H9 (cell line): ENCODE results near the gene PDCD6IP. TPM values are rescaled to one million over a fixed set of nuclear protein-coding genes. Genes with fewer than 3 reads are reported as not detected.

Source experiments
- DNase-seq: peaks from one replicate; pipeline ENCODE4 v3.0.0-alpha.2; 2017
- H2AFZ ChIP-seq: one replicate; pipeline ENCODE4 v1.6.1; 2013; ENCODE audit warnings: mild to moderate bottlenecking, low read length, control low read depth, moderate library complexity
- H2AK5ac ChIP-seq: 2 replicates; pipeline ENCODE4 v1.6.1; 2013; ENCODE audit warnings: low read length, control low read depth, mixed read lengths; ENCODE audit not compliant: insufficient read length
- H2BK120ac ChIP-seq: one replicate; pipeline ENCODE4 v1.6.1; 2013; ENCODE audit warnings: low read depth, mild to moderate bottlenecking, low read length, control low read depth, inconsistent platforms; ENCODE audit not compliant: poor library complexity, severe bottlenecking
- H2BK12ac ChIP-seq: 2 replicates; pipeline ENCODE4 v1.6.1; 2013; ENCODE audit warnings: low read length, control low read depth, mixed read lengths, low read depth; ENCODE audit not compliant: insufficient read length
- H2BK15ac ChIP-seq: 2 replicates; pipeline ENCODE4 v1.6.1; 2013; ENCODE audit warnings: low read depth, low read length, control low read depth
- H2BK20ac ChIP-seq: one replicate; pipeline ENCODE4 v1.6.1; 2013; ENCODE audit warnings: low read depth, mild to moderate bottlenecking, low read length, control low read depth, inconsistent platforms; ENCODE audit not compliant: poor library complexity, severe bottlenecking
- H2BK5ac ChIP-seq: 2 replicates; pipeline ENCODE4 v1.6.1; 2013; ENCODE audit warnings: low read length, control low read depth, mixed read lengths; ENCODE audit not compliant: insufficient read length
- H3K14ac ChIP-seq: 2 replicates; pipeline ENCODE4 v1.6.1; 2013; ENCODE audit warnings: low read length, control low read depth; ENCODE audit not compliant: insufficient read depth
- H3K18ac ChIP-seq: 2 replicates; pipeline ENCODE4 v1.6.1; 2013; ENCODE audit warnings: low read depth, mild to moderate bottlenecking, mixed read lengths, low read length, control low read depth; ENCODE audit not compliant: insufficient read length
- H3K23ac ChIP-seq: 2 replicates; pipeline ENCODE4 v1.6.1; 2013; ENCODE audit warnings: low read length, control low read depth, mixed read lengths, low read depth; ENCODE audit not compliant: insufficient read length
- H3K23me2 ChIP-seq: 2 replicates; pipeline ENCODE4 v1.6.1; 2013; ENCODE audit warnings: low read depth, mild to moderate bottlenecking, mixed read lengths, low read length, control low read depth; ENCODE audit not compliant: insufficient read length, poor library complexity, severe bottlenecking
- H3K27ac ChIP-seq: 2 replicates; pipeline ENCODE4 v1.5.1; 2013; ENCODE audit warnings: low read length, control low read depth, mixed read lengths, low read depth; ENCODE audit not compliant: insufficient read length
- H3K27me3 ChIP-seq: 2 replicates; pipeline ENCODE4 v1.6.1; 2013; ENCODE audit warnings: low read length, control low read depth, inconsistent platforms; ENCODE audit not compliant: insufficient read depth
- H3K4ac ChIP-seq: 2 replicates; pipeline ENCODE4 v1.6.1; 2013; ENCODE audit warnings: low read depth, mild to moderate bottlenecking, control low read depth, inconsistent platforms, low read length, moderate library complexity
- H3K4me1 ChIP-seq: 2 replicates; pipeline ENCODE4 v1.6.1; 2013; ENCODE audit warnings: low read length, control low read depth, inconsistent platforms; ENCODE audit not compliant: insufficient read depth
- H3K4me2 ChIP-seq: 2 replicates; pipeline ENCODE4 v1.6.1; 2013; ENCODE audit warnings: low read length, control low read depth, mixed read lengths; ENCODE audit not compliant: insufficient read length, insufficient read depth
- H3K56ac ChIP-seq: 2 replicates; pipeline ENCODE4 v1.6.1; 2013; ENCODE audit warnings: low read depth, mild to moderate bottlenecking, mixed read lengths, low read length, control low read depth; ENCODE audit not compliant: insufficient read length
- H3K79me1 ChIP-seq: 2 replicates; pipeline ENCODE4 v1.6.1; 2013; ENCODE audit warnings: low read depth, mild to moderate bottlenecking, moderate library complexity, low read length, control low read depth, inconsistent platforms; ENCODE audit not compliant: insufficient read depth, poor library complexity, severe bottlenecking
- H3K79me2 ChIP-seq: 2 replicates; pipeline ENCODE4 v1.6.1; 2013; ENCODE audit warnings: low read length, control low read depth, inconsistent platforms; ENCODE audit not compliant: insufficient read depth
- H3K9ac ChIP-seq: 2 replicates; pipeline ENCODE4 v1.6.1; 2013; ENCODE audit warnings: low read length, control low read depth, mixed read lengths; ENCODE audit not compliant: insufficient read length; ENCODE audit errors: extremely low read depth
- H3K9me3 ChIP-seq: one replicate; pipeline ENCODE4 v1.6.1; 2013; ENCODE audit warnings: low read depth, low read length, inconsistent platforms; ENCODE audit not compliant: control insufficient read depth
- H3T11ph ChIP-seq: one replicate; pipeline ENCODE4 v1.6.1; 2013; ENCODE audit warnings: mild to moderate bottlenecking, low read length, control low read depth, inconsistent platforms
- H4K20me1 ChIP-seq: one replicate; pipeline ENCODE4 v1.6.1; 2013; ENCODE audit not compliant: control insufficient read depth, insufficient read length, insufficient read depth
- H4K5ac ChIP-seq: 2 replicates; pipeline ENCODE4 v1.6.1; 2013; ENCODE audit warnings: low read depth, mild to moderate bottlenecking, mixed read lengths, low read length, control low read depth; ENCODE audit not compliant: insufficient read length
- H4K8ac ChIP-seq: replicated peaks from 2 replicates; pipeline ENCODE4 v1.6.1; 2013; ENCODE audit warnings: low read length, control low read depth, mixed read lengths, low read depth; ENCODE audit not compliant: insufficient read length
- H4K91ac ChIP-seq: 2 replicates; pipeline ENCODE4 v1.6.1; 2013; ENCODE audit warnings: low read depth, mild to moderate bottlenecking, moderate library complexity, mixed read lengths, low read length, control low read depth; ENCODE audit not compliant: insufficient read length
- H3K27ac Mint-ChIP-seq, 3 experiments: 2 replicates in 2 of 3; 3 replicates in 1 of 3; pipeline ENCODE4 v1.8.0; 2020 to 2021; ENCODE audit warnings: mixed read lengths in 3 of 3, mild to moderate bottlenecking in 1 of 3, moderate library complexity in 1 of 3
- H3K27me3 Mint-ChIP-seq: 2 replicates; pipeline ENCODE4 v1.8.0; 2021; ENCODE audit warnings: low read depth, mild to moderate bottlenecking, moderate library complexity, mixed read lengths
- H3K36me3 Mint-ChIP-seq, 3 experiments: 2 replicates in 2 of 3; 3 replicates in 1 of 3; pipeline ENCODE4 v1.8.0; 2020 to 2021; ENCODE audit warnings: low read depth in 3 of 3, mixed read lengths in 3 of 3; ENCODE audit not compliant: insufficient read depth in 1 of 3
- H3K4me1 Mint-ChIP-seq, 2 experiments: 2 replicates each; pipeline ENCODE4 v1.8.0; 2020; ENCODE audit warnings: mixed read lengths in 2 of 2
- H3K4me3 Mint-ChIP-seq, 2 experiments: 2 replicates in 1 of 2; 3 replicates in 1 of 2; pipeline ENCODE4 v1.8.0; 2020 to 2021; ENCODE audit warnings: mild to moderate bottlenecking in 2 of 2, mixed read lengths in 2 of 2, moderate library complexity in 1 of 2
- H3K9me3 Mint-ChIP-seq, 2 experiments: 2 replicates in 1 of 2; 3 replicates in 1 of 2; pipeline ENCODE4 v1.8.0; 2020; ENCODE audit warnings: mild to moderate bottlenecking in 2 of 2, mixed read lengths in 2 of 2, moderate library complexity in 1 of 2
- CTCF ChIP-seq: fragments of 200-600 bp; sonication (generic); conservative IDR thresholded peaks from 3 replicates; pipeline ENCODE4 v1.8.0; 2021; ENCODE audit warnings: antibody characterized with exemption, mild to moderate bottlenecking
- WGBS: extraction: QIAGEN DNeasy Blood & Tissue Kit; methylation state at CpG from one replicate; pipeline ENCODE4 v1.1.7; 2013; ENCODE audit warnings: missing lambda C conversion rate, low lambda C conversion rate, mixed read lengths; ENCODE audit not compliant: insufficient read length; ENCODE audit errors: extremely low coverage; 5-methylcytosine and 5-hydroxymethylcytosine counted together
- total RNA-seq: library from RNA; stranded (reverse); gene quantifications from 2 replicates; pipeline ENCODE4 v1.2.1, GENCODE V29; 2021

Gene PDCD6IP
- total RNA-seq, 1 experiment from 2014 or later = 109 TPM

- H3K27me3 Mint-ChIP-seq = no peaks in the 10 kb centered on the region
- H3K4me2 ChIP-seq = no peak overlapping the region
- H3K14ac ChIP-seq = no peak overlapping the region
Measured at GRCh38 chr3:33829720-33830119, 31.3 kb downstream of the PDCD6IP start.

More at GRCh38 chr3:33829720-33830119, 31.3 kb downstream of the PDCD6IP start:
- Histone ChIP-seq H3K27ac (no peak overlapping the region), H4K20me1 (no peaks in the 10 kb centered on the region), H3K4ac (no peak overlapping the region), H4K5ac (no peak overlapping the region), H3K9me3 (no peaks in the 10 kb centered on the region), H3K23me2 (no peaks in the 10 kb centered on the region), H4K8ac (no peak overlapping the region), H3K79me2 (no peaks in the 10 kb centered on the region), H3K23ac (no peak overlapping the region), H2AFZ (no peak overlapping the region), H2BK5ac (no peak overlapping the region), H3K79me1 (no peaks in the 10 kb centered on the region), H3K27me3 (no peaks in the 10 kb centered on the region), H2BK15ac (no peak overlapping the region), H2BK120ac (no peak overlapping the region), H3K18ac (no peak overlapping the region), H3K9ac (no peak overlapping the region), H2BK20ac (no peak overlapping the region), H2AK5ac (no peak overlapping the region), H4K91ac (no peak overlapping the region), H3K4me1 (no peaks in the 10 kb centered on the region; the same call in 1 of the 2 replicates), H3T11ph (no peak overlapping the region), H3K56ac (no peak overlapping the region), H2BK12ac (no peak overlapping the region)
- Mint-ChIP-seq H3K9me3 (no peaks in the 10 kb centered on the region), H3K36me3 (peaks cover 10 to 45% (median 17%) of the 10 kb centered on the region in 3 experiments), H3K27ac (peak overlapping the region in 1 of 3 experiments; percentile 2; a peak in 2 of 7 replicates), H3K4me1 (peaks cover 24 to 32% of the 10 kb centered on the region in 2 experiments), H3K4me3 (no peak overlapping the region)
- no peak for DNase-seq
- WGBS = no CpG with 5 or more reads among the region's 2 CpGs
- TF ChIP-seq CTCF = 0 out of 3 replicates have a peak, but pooled peaks have one; percentile 13
